Measurements from ENCODE around the gene ZNF566.

The ZNF566 gene

GRCh38 chr19:36418287-36419001, 70.9 kb downstream of the ZNF566 start, which contains the start of gene ZFP82 (continued):
- TF ChIP-seq, protein P1, sequence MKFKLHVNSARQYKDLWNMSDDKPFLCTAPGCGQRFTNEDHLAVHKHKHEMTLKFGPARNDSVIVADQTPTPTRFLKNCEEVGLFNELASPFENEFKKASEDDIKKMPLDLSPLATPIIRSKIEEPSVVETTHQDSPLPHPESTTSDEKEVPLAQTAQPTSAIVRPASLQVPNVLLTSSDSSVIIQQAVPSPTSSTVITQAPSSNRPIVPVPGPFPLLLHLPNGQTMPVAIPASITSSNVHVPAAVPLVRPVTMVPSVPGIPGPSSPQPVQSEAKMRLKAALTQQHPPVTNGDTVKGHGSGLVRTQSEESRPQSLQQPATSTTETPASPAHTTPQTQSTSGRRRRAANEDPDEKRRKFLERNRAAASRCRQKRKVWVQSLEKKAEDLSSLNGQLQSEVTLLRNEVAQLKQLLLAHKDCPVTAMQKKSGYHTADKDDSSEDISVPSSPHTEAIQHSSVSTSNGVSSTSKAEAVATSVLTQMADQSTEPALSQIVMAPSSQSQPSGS (tag by site-specific recombination; IDR thresholded peaks at IDR 0.05; ENCODE audit: low read depth), result no peak
- TF ChIP-seq HOXD13 (CRISPR knock-in tag; IDR thresholded peaks at IDR 0.05; ENCODE audit: borderline replicate concordance) (no peak), ZNF473 (tag by site-specific recombination; IDR thresholded peaks at IDR 0.05) (no peak), SP2 (tag by site-specific recombination; IDR thresholded peaks at IDR 0.05) (peak; percentile 64), EGR2 (tag by site-specific recombination; IDR thresholded peaks at IDR 0.05; ENCODE audit: low read depth) (peak; percentile 90), GFI1B (tag by site-specific recombination; IDR thresholded peaks at IDR 0.05) (no peak), BCL11A (tag by site-specific recombination; IDR thresholded peaks at IDR 0.05; ENCODE audit: low read depth) (no peak), ZNF157 (tag by site-specific recombination; IDR thresholded peaks at IDR 0.05) (no peak; the same call in 1 of the 2 replicates), BCL11B (tag by site-specific recombination; IDR thresholded peaks at IDR 0.05; ENCODE audit: low read depth) (peak; percentile 79; the same call in 1 of the 2 replicates), ZNF148 (tag by site-specific recombination; IDR thresholded peaks at IDR 0.05; ENCODE audit: borderline replicate concordance) (no peak), PATZ1 (tag by site-specific recombination; IDR thresholded peaks at IDR 0.05) (peak; percentile 80), KLF1 (tag by site-specific recombination; IDR thresholded peaks at IDR 0.05) (peak; percentile 93), ZNF362 (tag by site-specific recombination; IDR thresholded peaks at IDR 0.05) (no peak), ZNF521 (tag by site-specific recombination; IDR thresholded peaks at IDR 0.05) (no peak), ZSCAN16 (tag by site-specific recombination; IDR thresholded peaks at IDR 0.05) (no peak), KLF17 (tag by site-specific recombination; IDR thresholded peaks at IDR 0.05) (peak; percentile 92), ZNF274 (IDR thresholded peaks at IDR 0.05; ENCODE audit: low read length) (no peak), ZNF274 (tag by site-specific recombination; IDR thresholded peaks at IDR 0.05; ENCODE audit: borderline replicate concordance) (no peak), SCRT1 (tag by site-specific recombination; IDR thresholded peaks at IDR 0.05; ENCODE audit: borderline replicate concordance) (no peak), IKZF3 (tag by site-specific recombination; IDR thresholded peaks at IDR 0.05) (peak; percentile 53; the same call in 1 of the 2 replicates)
- TF ChIP-seq, protein P2, sequence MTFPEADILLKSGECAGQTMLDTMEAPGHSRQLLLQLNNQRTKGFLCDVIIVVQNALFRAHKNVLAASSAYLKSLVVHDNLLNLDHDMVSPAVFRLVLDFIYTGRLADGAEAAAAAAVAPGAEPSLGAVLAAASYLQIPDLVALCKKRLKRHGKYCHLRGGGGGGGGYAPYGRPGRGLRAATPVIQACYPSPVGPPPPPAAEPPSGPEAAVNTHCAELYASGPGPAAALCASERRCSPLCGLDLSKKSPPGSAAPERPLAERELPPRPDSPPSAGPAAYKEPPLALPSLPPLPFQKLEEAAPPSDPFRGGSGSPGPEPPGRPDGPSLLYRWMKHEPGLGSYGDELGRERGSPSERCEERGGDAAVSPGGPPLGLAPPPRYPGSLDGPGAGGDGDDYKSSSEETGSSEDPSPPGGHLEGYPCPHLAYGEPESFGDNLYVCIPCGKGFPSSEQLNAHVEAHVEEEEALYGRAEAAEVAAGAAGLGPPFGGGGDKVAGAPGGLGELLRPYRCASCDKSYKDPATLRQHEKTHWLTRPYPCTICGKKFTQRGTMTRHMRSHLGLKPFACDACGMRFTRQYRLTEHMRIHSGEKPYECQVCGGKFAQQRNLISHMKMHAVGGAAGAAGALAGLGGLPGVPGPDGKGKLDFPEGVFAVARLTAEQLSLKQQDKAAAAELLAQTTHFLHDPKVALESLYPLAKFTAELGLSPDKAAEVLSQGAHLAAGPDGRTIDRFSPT (tag by site-specific recombination; IDR thresholded peaks at IDR 0.05), result no peak
- TF ChIP-seq, protein P3, sequence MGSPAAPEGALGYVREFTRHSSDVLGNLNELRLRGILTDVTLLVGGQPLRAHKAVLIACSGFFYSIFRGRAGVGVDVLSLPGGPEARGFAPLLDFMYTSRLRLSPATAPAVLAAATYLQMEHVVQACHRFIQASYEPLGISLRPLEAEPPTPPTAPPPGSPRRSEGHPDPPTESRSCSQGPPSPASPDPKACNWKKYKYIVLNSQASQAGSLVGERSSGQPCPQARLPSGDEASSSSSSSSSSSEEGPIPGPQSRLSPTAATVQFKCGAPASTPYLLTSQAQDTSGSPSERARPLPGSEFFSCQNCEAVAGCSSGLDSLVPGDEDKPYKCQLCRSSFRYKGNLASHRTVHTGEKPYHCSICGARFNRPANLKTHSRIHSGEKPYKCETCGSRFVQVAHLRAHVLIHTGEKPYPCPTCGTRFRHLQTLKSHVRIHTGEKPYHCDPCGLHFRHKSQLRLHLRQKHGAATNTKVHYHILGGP (tag by site-specific recombination; IDR thresholded peaks at IDR 0.05), result no peak
- TF ChIP-seq, protein P4, sequence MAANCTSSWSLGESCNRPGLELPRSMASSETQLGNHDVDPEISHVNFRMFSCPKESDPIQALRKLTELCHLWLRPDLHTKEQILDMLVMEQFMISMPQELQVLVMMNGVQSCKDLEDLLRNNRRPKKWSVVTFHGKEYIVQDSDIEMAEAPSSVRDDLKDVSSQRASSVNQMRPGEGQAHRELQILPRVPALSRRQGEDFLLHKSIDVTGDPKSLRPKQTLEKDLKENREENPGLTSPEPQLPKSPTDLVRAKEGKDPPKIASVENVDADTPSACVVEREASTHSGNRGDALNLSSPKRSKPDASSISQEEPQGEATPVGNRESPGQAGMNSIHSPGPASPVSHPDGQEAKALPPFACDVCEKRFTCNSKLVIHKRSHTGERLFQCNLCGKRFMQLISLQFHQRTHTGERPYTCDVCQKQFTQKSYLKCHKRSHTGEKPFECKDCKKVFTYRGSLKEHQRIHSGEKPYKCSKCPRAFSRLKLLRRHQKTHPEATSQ (tag by site-specific recombination; IDR thresholded peaks at IDR 0.05), result 0 out of 2 replicates have a peak, but pooled peaks have one; percentile 46
